Body of pancreas (tissue), 4 donors: ENCODE results near the gene RALB. TPM values are rescaled to one million over a fixed set of nuclear protein-coding genes. Genes with fewer than 3 reads are reported as not detected.

Source experiments
- ATAC-seq: fragments of 150-250 bp; one replicate; pipeline ENCODE4 v1.9.1; 2016
- DNase-seq, 4 donors: peaks; one replicate each; pipeline ENCODE4 v3.0.0-alpha.2; 2019
- H3K27ac ChIP-seq, 4 donors: fragments of 200-600 bp; sonication (generic); 1 replicate in 3 of 4; 2 replicates in 1 of 4; pipeline versions ENCODE4 v1.5.1 to v1.6.1; 2016 to 2019; ENCODE audit warnings: mild to moderate bottlenecking in 1 of 4, mixed read lengths in 1 of 4, moderate library complexity in 1 of 4
- H3K27me3 ChIP-seq, 2 donors: fragments of 200-600 bp; sonication (generic); one replicate each; pipeline ENCODE4 v1.6.0; 2016; ENCODE audit warnings: mild to moderate bottlenecking in 1 of 2
- H3K36me3 ChIP-seq, 2 donors: fragments of 200-600 bp; sonication (generic); replicated peaks in 1 of 2; 2 replicates each; pipeline ENCODE4 v1.5.1; 2016; ENCODE audit warnings: low read depth in 2 of 2; ENCODE audit not compliant: insufficient read depth in 1 of 2
- H3K4me1 ChIP-seq: fragments of 200-600 bp; sonication (generic); one replicate; pipeline ENCODE4 v1.6.0; 2016
- H3K4me3 ChIP-seq, 2 donors: fragments of 200-600 bp; sonication (generic); 1 replicate in 1 of 2; 2 replicates in 1 of 2; pipeline ENCODE4 v1.5.1; 2016 to 2019
- H3K9me3 ChIP-seq, 3 donors: fragments of 200-600 bp; sonication (generic); 1 replicate in 2 of 3; 2 replicates in 1 of 3; pipeline ENCODE4 v1.5.1; 2016
- POLR2A ChIP-seq, 3 donors: fragments of 450-650 bp; IDR thresholded peaks; one replicate each; pipeline ENCODE4 v1.6.1; 2016; ENCODE audit warnings: antibody characterized with exemption in 3 of 3, mild to moderate bottlenecking in 2 of 3
- WGBS, 2 donors: methylation state at CpG; one replicate each; pipeline ENCODE4 v1.1.5; 2017; 5-methylcytosine and 5-hydroxymethylcytosine counted together
- intact Hi-C: fragments of 100-400 bp; cut with DNase I; formaldehyde crosslinking; loops from one replicate; pipeline ENCODE4 v1.15.1; 2023
- total RNA-seq, 2 donors: library from RNA; depleted of rRNA; stranded (reverse); fragments of >200 nt; gene quantifications; one replicate each; pipeline ENCODE4 v1.1.0, GENCODE V29; 2016
- TF ChIP-seq, protein P1 (sequence below), 7 experiments: fragments of 450-650 bp in 4 of 7; fragments of 200-600 bp in 3 of 7; sonication (generic) in 3 of 7; IDR thresholded peaks; one replicate each; pipeline ENCODE4 v1.5.1; 2016 to 2019; ENCODE audit warnings: antibody characterized with exemption in 7 of 7

Gene RALB
- total RNA-seq, 2 donors from 2014 or later = 17.8 to 21.3 TPM

GRCh38 chr2:120289221-120289906, 36.7 kb downstream of the RALB start:
- DNase-seq = no peak
- WGBS, 2 donors = 94 to 95% methylated on average over 14 of the region's 14 CpGs
- H3K4me3 ChIP-seq = no peak overlapping the region
- TF ChIP-seq, protein P1, sequence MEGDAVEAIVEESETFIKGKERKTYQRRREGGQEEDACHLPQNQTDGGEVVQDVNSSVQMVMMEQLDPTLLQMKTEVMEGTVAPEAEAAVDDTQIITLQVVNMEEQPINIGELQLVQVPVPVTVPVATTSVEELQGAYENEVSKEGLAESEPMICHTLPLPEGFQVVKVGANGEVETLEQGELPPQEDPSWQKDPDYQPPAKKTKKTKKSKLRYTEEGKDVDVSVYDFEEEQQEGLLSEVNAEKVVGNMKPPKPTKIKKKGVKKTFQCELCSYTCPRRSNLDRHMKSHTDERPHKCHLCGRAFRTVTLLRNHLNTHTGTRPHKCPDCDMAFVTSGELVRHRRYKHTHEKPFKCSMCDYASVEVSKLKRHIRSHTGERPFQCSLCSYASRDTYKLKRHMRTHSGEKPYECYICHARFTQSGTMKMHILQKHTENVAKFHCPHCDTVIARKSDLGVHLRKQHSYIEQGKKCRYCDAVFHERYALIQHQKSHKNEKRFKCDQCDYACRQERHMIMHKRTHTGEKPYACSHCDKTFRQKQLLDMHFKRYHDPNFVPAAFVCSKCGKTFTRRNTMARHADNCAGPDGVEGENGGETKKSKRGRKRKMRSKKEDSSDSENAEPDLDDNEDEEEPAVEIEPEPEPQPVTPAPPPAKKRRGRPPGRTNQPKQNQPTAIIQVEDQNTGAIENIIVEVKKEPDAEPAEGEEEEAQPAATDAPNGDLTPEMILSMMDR (IDR thresholded peaks at IDR 0.05) = no peak
- TF ChIP-seq POLR2A (IDR thresholded peaks at IDR 0.05) = no peak
- H3K36me3 ChIP-seq = peaks cover 0 to 3% of the 10 kb centered on the region in 2 donors
- no peak for ATAC-seq
- H3K27me3 ChIP-seq = no peaks in the 10 kb centered on the region
- no peak overlapping the region for H3K27ac ChIP-seq
- H3K4me1 ChIP-seq = peaks cover 4% of the 10 kb centered on the region
- intact Hi-C loops = no loop called here
- H3K9me3 ChIP-seq = no peaks in the 10 kb centered on the region

- Histone ChIP-seq H3K4me1 (peaks cover 4% of the 10 kb centered on the region), H3K36me3 (peaks cover 0 to 3% of the 10 kb centered on the region in 2 donors), H3K9me3 (no peaks in the 10 kb centered on the region), H3K27ac (no peak overlapping the region), H3K27me3 (no peaks in the 10 kb centered on the region), H3K4me3 (no peak overlapping the region)
- intact Hi-C loops = no loop called here
- DNase-seq (no peak), ATAC-seq (no peak)
- WGBS, 2 donors = 73 to 83% methylated on average over 2 of the region's 2 CpGs
- TF ChIP-seq, protein P1 (IDR thresholded peaks at IDR 0.05) = no peak
- no peak for TF ChIP-seq POLR2A (IDR thresholded peaks at IDR 0.05)
Measured at GRCh38 chr2:120290737-120291136, 38.1 kb downstream of the RALB start.

DNA sequence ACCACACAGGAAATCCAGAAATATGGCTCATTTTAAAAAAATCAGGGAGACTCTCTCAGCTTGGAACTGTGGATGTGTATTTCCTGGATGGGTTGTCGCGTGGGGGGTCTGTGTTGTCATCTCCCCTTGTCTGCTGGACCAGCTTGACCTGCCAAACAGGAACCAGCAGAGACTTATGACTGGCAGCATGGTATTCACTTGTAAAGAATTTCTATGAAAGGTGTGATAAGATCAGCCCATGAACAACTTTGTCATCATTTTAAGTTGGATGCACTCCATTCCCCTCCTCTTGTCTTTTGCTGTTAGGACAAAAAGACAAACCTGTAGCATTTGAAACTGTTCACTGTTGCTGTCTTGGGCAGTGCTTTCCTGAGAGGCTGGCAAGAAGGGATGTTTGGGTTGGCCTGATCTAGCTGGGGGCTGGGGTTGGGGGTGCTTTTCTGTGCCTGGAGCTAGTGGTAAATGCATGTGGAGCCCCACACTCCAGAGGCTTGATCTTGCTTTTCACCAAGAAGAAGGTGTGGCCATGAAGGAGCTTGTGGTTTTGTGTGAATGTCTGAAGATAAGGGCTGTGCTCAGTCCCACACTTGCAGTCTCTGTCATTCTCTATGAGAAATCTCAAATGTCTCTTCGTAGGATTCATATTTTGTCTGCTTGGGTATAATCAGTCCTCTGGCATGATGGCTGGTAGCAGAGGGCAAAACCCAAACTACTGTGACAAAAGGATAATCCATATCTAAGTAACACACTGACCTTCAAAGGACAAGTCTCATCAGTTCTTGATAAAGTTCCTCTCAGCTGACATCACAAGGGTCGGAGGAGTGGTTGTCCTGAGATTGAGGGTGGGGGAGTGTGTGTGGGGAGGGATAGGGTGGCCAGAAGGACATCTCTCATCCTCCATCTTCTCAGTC, 39.0 kb downstream of the RALB start:
- ATAC-seq (peak; percentile 27), DNase-seq (no peak)
- H3K27ac ChIP-seq = no peak overlapping the region
- TF ChIP-seq, protein P1 (IDR thresholded peaks at IDR 0.05) = no peak
- no peak for TF ChIP-seq POLR2A (IDR thresholded peaks at IDR 0.05)
- peaks cover 0 to 3% of the 10 kb centered on the region in 2 donors for H3K36me3 ChIP-seq
- H3K4me1 ChIP-seq = peaks cover 4% of the 10 kb centered on the region
- 71 to 80% methylated on average over 4 of the region's 4 CpGs for WGBS, 2 donors
- intact Hi-C loops = no loop called here
- no peak overlapping the region for H3K4me3 ChIP-seq
- no peaks in the 10 kb centered on the region for H3K27me3 ChIP-seq
- H3K9me3 ChIP-seq = no peaks in the 10 kb centered on the region

GRCh38 chr2:120293096-120294007, 40.7 kb downstream of the RALB start:
- Histone ChIP-seq H3K27me3 (no peaks in the 10 kb centered on the region), H3K4me1 (no peaks in the 10 kb centered on the region), H3K4me3 (no peak overlapping the region), H3K36me3 (peaks cover 0 to 3% of the 10 kb centered on the region in 2 donors), H3K27ac (no peak overlapping the region), H3K9me3 (no peaks in the 10 kb centered on the region)
- no peak for TF ChIP-seq POLR2A (IDR thresholded peaks at IDR 0.05)
- TF ChIP-seq, protein P1 (IDR thresholded peaks at IDR 0.05) = no peak
- intact Hi-C loops = no loop called here
- DNase-seq = no peak
- 69 to 76% methylated on average over 5 of the region's 5 CpGs for WGBS, 2 donors
- ATAC-seq = no peak
